HG02610 (cell line): Measurements from ENCODE around the gene OR52L1.
"Not testable (repeated sequence)": the region's sequence is repeated elsewhere in the genome, so short reads cannot be mapped to it uniquely, and the experiment has no call there.

ENCODE experiments used
- ATAC-seq: cut with Tn5 transposase; IDR thresholded peaks from one replicate; pipeline ENCODE4 v1.9.1; 2021; ENCODE audit warnings: mild to moderate bottlenecking, moderate library complexity; ENCODE audit not compliant: unreplicated experiment

Gene OR52L1

DNA sequence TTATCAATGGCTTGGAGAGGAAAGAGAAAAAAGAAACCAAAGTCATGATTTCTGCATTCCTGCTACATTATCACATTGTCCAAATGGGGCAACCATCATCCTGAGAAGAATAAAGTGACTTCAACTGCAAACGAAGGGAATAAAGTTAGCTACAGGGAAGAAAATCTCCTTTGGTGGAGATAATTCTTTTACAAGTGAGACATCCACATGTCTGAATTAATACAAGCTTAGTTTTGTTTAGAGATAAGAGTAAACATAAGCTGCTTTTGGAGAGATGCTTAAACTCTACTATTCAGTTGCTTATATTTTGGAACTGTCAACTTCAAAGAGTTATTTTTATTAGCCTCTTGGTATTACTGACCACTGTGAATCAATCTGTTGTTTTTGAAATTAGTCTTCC, at the start of gene OR52L1:
TSS of gene OR52L1 (minus strand) at position 101 of the 400 bp plus-strand sequence. CDS start at position 46, 55 bp downstream.
- no peak for ATAC-seq

- no peak for ATAC-seq
Measured at GRCh38 chr11:6030708-6031405, 44.1 kb upstream of the OR52L1 start, which contains the start of gene OR56A1. OR56A1 (minus strand) TSS chr11:6030758; CDS start chr11:6027692, 3,066 bp downstream.

GRCh38 chr11:6027501-6027900, 40.7 kb upstream of the OR52L1 start:
- no peak for ATAC-seq

DNA sequence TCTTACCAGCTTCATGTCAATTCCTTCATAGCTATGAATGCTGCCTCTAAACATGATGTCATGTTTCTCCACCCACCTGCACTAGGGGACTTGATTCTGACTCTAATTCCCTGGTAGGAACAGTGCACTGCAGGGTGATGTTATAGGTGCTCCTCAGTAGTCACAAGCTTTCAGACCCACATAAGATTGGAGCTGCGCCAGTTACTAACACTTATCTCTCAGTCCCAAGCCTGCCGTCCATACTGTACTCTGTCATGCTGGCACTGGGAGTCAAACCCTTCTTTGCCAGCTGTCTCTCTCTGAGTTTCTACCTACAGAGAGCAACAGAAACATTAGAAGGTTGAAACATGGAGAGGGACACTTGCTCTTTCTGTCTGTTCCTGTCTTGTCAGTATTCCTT, 38.3 kb upstream of the OR52L1 start:
- ATAC-seq = no peak

GRCh38 chr11:6022956-6023355, 36.2 kb upstream of the OR52L1 start:
- ATAC-seq = no peak

GRCh38 chr11:6013042-6013441, 26.3 kb upstream of the OR52L1 start:
- ATAC-seq = no peak

DNA sequence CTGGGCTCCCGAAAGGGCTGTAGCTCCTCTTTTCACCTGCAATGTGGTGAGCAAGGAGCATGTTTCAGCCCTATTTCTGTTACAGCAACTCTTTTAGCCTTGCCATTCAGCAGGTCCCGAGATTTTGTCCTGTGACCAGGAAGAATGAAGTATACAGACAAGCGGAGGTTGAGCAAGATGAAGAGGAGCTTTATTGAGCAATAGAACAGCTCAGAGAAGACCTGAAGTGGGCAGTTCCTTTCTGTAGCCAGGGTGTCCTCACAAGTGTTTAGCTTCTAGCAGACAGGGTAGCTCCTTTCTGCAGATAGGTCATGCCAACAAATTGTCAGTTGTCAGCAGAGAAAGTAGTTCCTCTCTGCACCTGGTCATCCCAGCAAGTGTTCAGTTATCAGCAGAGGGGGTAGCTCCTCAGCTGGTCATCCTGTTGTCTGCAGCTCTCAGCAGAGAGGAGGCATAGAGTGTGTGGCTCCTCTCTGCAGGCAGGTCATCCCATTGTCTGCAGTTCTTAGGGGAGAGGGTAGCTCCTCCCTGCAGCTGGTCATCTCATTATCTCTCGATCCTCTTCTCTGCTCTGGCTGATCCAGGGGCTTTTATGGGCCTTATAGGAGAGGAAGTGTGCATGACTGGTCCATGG, 25.4 kb upstream of the OR52L1 start:
- ATAC-seq = no peak

DNA sequence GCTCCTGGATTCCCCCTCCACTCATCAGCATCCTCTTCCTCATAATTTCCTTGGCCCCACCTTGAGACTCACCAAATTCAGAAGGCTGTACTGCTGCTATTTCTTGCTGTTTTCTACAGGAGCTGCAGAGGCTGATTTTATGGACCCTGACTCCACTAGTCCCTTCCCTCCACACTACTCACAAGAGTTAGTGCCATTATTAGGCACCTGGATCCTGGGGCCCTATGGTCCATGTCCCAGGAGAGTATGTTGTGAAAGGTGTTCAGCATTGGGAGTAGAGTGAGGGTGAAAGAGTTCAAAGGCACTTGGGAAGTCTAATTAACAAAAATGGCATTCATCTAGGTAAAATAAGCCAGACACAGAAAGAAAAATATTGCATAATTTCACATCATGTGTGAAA, 20.1 kb upstream of the OR52L1 start, which contains the start of gene OR56A4:
TSS of gene OR56A4 (minus strand) at position 101 of the 400 bp plus-strand sequence. CDS start 3,954 bp downstream, outside the sequence.
- ATAC-seq = no peak

DNA sequence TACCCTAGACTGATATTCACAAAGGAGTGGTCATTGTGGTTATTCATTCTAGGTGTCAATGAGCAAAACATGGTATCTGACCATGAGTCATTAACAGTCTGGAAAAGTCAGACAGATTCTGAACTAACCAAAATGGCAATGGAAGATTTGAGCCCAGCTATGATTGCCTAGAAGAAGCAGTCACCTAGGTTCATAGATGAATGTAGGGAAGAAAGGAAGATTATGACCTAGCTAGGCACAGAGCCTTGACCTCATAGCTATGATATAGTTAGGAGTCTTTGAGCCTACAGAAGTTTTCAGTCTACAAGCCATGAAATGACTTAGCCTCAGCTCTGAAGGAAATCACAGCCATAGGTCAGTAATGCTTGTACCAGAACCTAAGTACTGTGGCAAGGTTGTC, 19.6 kb upstream of the OR52L1 start:
- no peak for ATAC-seq

DNA sequence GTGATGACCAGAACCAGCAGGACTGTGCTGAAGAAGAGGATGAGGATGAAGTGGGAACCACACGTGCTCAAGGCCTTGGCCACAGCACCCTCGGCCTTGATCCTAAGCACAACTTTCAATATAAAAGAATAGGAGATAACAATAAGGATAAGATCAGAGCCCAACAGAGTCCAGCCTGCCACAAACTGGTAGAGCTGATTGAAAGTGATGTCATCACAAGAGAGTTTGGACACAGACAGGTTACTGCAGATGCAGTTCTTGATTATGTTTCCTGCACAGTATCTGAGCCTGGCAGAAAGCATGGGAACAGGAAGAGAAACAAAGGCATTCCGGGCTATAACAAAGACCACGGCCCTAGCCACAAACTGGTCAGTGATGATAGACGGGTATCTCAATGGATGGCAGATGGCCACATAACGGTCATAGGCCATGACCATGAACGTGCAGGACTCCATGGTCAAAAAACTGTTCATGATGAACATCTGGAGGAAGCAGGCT, 15.5 kb upstream of the OR52L1 start:
- no peak for ATAC-seq

DNA sequence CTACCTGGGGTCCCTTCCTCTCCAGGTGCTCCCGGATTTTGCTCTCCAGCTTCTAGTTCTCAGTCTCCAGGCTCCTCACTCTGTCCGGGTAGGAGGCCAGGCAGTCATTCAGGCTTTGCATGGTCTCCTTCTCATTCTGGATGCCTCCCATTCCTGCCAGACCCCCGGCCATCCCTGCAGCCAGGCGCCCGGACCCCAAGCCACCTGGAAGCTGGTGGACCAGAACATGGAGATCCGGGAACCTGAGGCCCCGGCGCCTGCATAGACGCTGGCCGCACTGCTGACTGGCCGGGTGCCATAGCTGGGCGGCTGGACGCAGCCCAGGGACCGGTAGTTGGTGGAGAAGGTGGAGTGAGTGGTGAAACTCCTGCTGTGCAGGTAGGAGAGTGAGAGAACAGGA, 8.0 kb upstream of the OR52L1 start:
- ATAC-seq = no peak

- ATAC-seq = no peak
Measured at GRCh38 chr11:5992604-5993251, 5.9 kb upstream of the OR52L1 start.

DNA sequence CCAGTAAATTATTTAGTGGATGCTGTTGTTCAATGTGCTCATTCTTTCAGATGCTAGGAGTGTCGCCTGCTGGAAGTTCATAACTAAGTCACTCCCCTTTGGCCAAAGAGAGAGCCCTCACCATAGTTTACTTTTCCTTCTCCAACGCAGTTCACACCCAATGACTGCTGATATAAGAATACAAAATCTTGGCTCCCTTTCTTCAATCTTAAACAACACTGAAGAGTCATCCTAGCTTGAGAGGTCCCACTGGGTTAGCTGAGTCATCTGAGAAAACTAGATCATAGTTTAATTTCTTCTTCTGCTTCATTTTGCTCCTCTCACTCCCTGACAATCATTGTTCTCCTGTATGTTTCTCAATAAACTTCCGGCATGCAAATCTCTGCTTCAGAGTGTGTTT, 5.4 kb upstream of the OR52L1 start:
- no peak for ATAC-seq

DNA sequence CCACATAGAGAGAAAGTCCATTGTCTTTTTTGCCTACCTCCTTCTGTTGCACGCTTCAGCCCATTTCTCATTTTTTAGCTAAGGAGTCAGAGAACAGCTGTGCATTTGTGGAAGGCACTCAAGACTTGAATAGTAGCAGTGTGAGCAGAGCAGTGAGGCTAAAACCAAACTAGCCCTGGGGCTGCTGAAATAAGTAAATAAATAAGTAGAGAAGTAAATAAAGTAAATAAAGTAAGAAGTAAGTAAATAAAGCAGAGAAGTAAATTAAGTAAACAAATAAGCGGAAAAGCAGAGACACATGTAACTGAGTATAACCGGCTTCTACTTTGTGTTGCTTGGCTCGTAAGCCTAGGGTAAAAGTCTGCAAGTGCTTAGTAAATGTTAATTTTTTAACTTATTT, 2.4 kb upstream of the OR52L1 start:
- no peak for ATAC-seq

DNA sequence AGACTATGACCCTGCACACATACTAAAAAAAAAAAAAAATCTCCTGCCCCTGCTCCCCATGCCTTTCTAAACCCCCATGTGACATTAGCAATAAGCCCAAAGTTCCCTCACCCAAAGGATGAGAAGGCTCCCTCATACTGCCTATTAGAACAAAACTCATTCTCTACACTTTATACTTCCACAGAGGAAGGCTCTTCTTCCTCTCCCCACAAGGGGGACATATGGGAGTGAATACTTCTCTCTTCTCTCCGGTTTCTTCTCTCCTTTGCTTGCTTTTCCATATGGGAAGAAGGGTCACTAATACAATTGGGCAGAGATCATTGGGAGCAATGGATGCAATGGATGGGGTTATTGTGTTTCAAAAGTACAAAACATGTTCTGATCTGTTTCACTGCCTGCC, 3.3 kb downstream of the OR52L1 start:
- no peak for ATAC-seq

DNA sequence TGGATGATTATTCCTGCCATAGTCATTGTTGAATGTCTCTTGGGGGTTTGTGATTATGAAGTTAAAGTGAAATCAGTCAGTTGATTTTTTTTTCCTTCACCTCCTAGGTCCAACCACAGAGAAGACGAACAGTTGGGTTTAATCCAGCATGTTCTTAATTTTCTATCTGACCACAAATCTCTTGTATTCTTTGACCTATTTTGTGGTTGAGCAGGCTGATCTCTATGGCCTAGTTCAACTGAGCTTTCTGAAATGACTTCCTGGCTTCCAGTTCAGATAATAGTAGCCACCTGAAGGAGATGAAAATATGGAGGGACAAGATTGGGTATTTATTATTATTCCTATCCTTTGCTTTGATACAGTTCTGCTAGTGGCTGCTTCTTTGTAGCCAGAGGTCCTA, 13.3 kb downstream of the OR52L1 start:
- ATAC-seq = no peak

- no peak for ATAC-seq
Measured at GRCh38 chr11:5968394-5968793, 18.4 kb downstream of the OR52L1 start, which contains the start of gene OR56A5. OR56A5 (minus strand) TSS chr11:5968494; CDS start chr11:5968494, 0 bp downstream.

DNA sequence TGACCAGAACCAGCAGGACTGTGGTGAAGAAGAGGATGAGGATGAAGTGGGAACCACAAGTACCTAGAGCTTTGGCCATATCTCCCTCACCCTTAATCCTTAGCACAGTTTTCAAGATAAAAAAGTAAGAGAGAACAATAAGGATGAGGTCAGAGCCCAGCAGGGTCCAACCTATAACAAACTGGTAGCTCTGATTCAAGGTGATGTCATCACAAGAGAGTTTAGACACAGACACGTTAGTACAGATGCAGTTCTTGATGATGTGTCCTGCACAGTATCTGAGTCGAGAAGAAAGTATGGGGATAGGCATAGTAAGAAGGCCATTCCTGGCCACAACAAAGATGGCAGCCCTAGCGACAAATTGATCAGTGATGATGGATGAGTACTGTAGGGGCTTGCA, 19.1 kb downstream of the OR52L1 start:
- no peak for ATAC-seq

- ATAC-seq = no peak
Measured at GRCh38 chr11:5966958-5967357, 19.8 kb downstream of the OR52L1 start.

DNA sequence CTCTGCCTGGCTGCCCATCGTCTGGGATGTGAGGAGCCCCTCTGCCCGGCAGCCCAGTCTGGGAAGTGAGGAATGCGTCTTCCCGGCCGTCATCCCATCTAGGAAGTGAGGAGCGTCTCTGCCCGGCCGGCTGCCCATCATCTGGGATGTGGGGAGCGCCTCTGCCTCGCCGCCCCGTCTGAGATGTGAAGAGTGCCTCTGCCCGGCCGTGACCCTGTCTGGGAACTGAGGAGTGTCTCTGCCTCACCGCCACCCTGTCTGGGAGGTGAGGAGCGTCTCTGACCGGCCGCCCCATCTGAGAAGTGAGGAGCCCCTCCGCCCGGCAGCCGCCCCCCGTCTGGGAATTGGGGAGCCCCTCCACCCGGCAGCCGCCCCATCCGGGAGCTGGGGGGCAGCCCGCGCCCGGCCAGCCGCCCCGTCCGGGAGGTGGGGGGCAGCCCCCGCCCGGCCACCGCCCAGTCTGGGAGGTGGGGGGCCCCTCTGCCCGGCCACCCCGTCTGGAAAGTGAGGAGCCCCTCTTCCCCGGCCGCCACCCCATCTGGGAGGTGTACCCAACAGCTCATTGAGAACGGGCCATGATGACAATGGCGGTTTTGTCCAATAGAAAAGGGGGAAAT, 26.0 kb downstream of the OR52L1 start:
- not testable (repeated sequence) for ATAC-seq

GRCh38 chr11:5955586-5955985, 31.2 kb downstream of the OR52L1 start:
- ATAC-seq = no peak
